Ascending aorta (tissue), 2 donors: ENCODE results near the gene CAMK2G. TPM values are rescaled to one million over a fixed set of nuclear protein-coding genes. Genes with fewer than 3 reads are reported as not detected.

Experiments used
- DNase-seq, 2 donors: peaks; one replicate each; pipeline ENCODE4 v3.0.0-alpha.2; 2019; ENCODE audit warnings: low spot score in 2 of 2
- H3K27ac ChIP-seq, 2 donors: fragments of 200-600 bp; sonication (generic); one replicate each; pipeline ENCODE4 v1.5.1; 2016 to 2017; ENCODE audit warnings: mild to moderate bottlenecking in 1 of 2
- H3K27me3 ChIP-seq: fragments of 200-600 bp; sonication (generic); one replicate; pipeline ENCODE4 v1.5.1; 2017
- H3K36me3 ChIP-seq, 2 donors: fragments of 200-600 bp; sonication (generic); one replicate each; pipeline ENCODE4 v1.5.1; 2016
- H3K4me1 ChIP-seq, 2 donors: fragments of 200-600 bp; sonication (generic); one replicate each; pipeline ENCODE4 v1.5.1; 2016 to 2017; ENCODE audit warnings: mild to moderate bottlenecking in 1 of 2
- H3K4me3 ChIP-seq, 2 donors: fragments of 200-600 bp; sonication (generic); one replicate each; pipeline ENCODE4 v1.5.1; 2016 to 2017; ENCODE audit warnings: mild to moderate bottlenecking in 1 of 2
- H3K9me3 ChIP-seq, 2 donors: fragments of 200-600 bp; sonication (generic); one replicate each; pipeline ENCODE4 v1.5.1; 2016
- CTCF ChIP-seq, 3 experiments: fragments of 200-600 bp in 2 of 3; fragments of 450-650 bp in 1 of 3; sonication (generic) in 2 of 3; IDR thresholded peaks; one replicate each; pipeline ENCODE4 v1.5.1; 2016 to 2019; ENCODE audit warnings: antibody characterized with exemption in 3 of 3, mild to moderate bottlenecking in 1 of 3, moderate library complexity in 1 of 3
- intact Hi-C: fragments of 100-400 bp; cut with DNase I; formaldehyde crosslinking; loops from one replicate; pipeline ENCODE4 v1.15.1; 2023
- total RNA-seq: library from RNA; depleted of rRNA; stranded (reverse); fragments of >200 nt; gene quantifications from one replicate; pipeline ENCODE4 v1.1.0, GENCODE V29; 2016

CAMK2G gene
- total RNA-seq, 1 donor from 2014 or later, result 60.3 TPM

GRCh38 chr10:73888514-73888913, 14.2 kb upstream of the CAMK2G start:
- peak overlapping the region; percentile 86 to 91 for H3K27ac ChIP-seq
- intact Hi-C loops, result loop anchor here (5.0 kb wide), 3 partner anchors 69 to 349 kb away; partner anchors contain the start of genes ADK and AP3M1
- no peaks in the 10 kb centered on the region for H3K27me3 ChIP-seq
- H3K9me3 ChIP-seq, result no peaks in the 10 kb centered on the region
- H3K4me3 ChIP-seq, result peak overlapping the region in 1 of 2 donors; percentile 5
- H3K36me3 ChIP-seq, result no peaks in the 10 kb centered on the region
- DNase-seq, result no peak
- H3K4me1 ChIP-seq, result peaks cover 19 to 38% of the 10 kb centered on the region in 2 donors
- no peak for TF ChIP-seq CTCF (IDR thresholded peaks at IDR 0.05)

- no peaks in the 10 kb centered on the region for H3K9me3 ChIP-seq
- H3K27me3 ChIP-seq, result no peaks in the 10 kb centered on the region
- H3K4me3 ChIP-seq, result peak overlapping the region in 1 of 2 donors; percentile 22
- no peaks in the 10 kb centered on the region for H3K36me3 ChIP-seq
- DNase-seq, result peak; percentile 57 to 94
- peak overlapping the region; percentile 86 to 91 for H3K27ac ChIP-seq
- peaks cover 19 to 38% of the 10 kb centered on the region in 2 donors for H3K4me1 ChIP-seq
- peak in 2 of 3 experiments; percentile 5 for TF ChIP-seq CTCF (IDR thresholded peaks at IDR 0.05)
- intact Hi-C loops, result loop anchor here (1.0 to 5.0 kb wide), 7 partner anchors 22 to 350 kb away; partner anchors contain the start of genes ADK, AP3M1 and VCL
Measured at GRCh38 chr10:73887294-73888039, 13.1 kb upstream of the CAMK2G start.

- peak overlapping the region; percentile 86 to 91 for H3K27ac ChIP-seq
- H3K27me3 ChIP-seq, result no peaks in the 10 kb centered on the region
- no peak for TF ChIP-seq CTCF (IDR thresholded peaks at IDR 0.05)
- H3K4me1 ChIP-seq, result peaks cover 19 to 38% of the 10 kb centered on the region in 2 donors
- H3K36me3 ChIP-seq, result no peaks in the 10 kb centered on the region
- peak overlapping the region in 1 of 2 donors; percentile 11 for H3K4me3 ChIP-seq
- no peaks in the 10 kb centered on the region for H3K9me3 ChIP-seq
- DNase-seq, result no peak
- intact Hi-C loops, result loop anchor here (1.0 to 5.0 kb wide), 8 partner anchors 23 to 351 kb away; partner anchors contain the start of genes ADK, AP3M1 and VCL
Measured at GRCh38 chr10:73886661-73887293, 12.4 kb upstream of the CAMK2G start.

- DNase-seq, result peak in 1 of 2 donors; percentile 87
- TF ChIP-seq CTCF (IDR thresholded peaks at IDR 0.05), result peak; percentile 75 to 94 (median 89)
Measured at GRCh38 chr10:73886085-73886529, 11.8 kb upstream of the CAMK2G start.

GRCh38 chr10:73884017-73884416, 9.7 kb upstream of the CAMK2G start:
- H3K4me1 ChIP-seq, result peaks cover 18 to 35% of the 10 kb centered on the region in 2 donors
- no peak overlapping the region for H3K4me3 ChIP-seq
- DNase-seq, result no peak
- intact Hi-C loops, result no loop called here
- H3K27me3 ChIP-seq, result no peaks in the 10 kb centered on the region
- TF ChIP-seq CTCF (IDR thresholded peaks at IDR 0.05), result no peak
- no peak overlapping the region for H3K27ac ChIP-seq
- no peaks in the 10 kb centered on the region for H3K9me3 ChIP-seq
- no peaks in the 10 kb centered on the region for H3K36me3 ChIP-seq

More at GRCh38 chr10:73886085-73886529, 11.8 kb upstream of the CAMK2G start:
- Histone ChIP-seq H3K4me3 (no peak overlapping the region), H3K27me3 (no peaks in the 10 kb centered on the region), H3K9me3 (no peaks in the 10 kb centered on the region), H3K27ac (peak overlapping the region; percentile 86 to 91), H3K36me3 (no peaks in the 10 kb centered on the region), H3K4me1 (peaks cover 19 to 38% of the 10 kb centered on the region in 2 donors)
- intact Hi-C loops, result loop anchor here (1.0 to 5.0 kb wide), 6 partner anchors 54 to 351 kb away; partner anchors contain the start of genes ADK, AP3M1 and VCL
